Hippocampal formation (tissue), 2 donors: ENCODE results near the gene CBX2.
"Not testable (repeated sequence)": the region's sequence is repeated elsewhere in the genome, so short reads cannot be mapped to it uniquely, and the experiment has no call there.

ENCODE experiments used
- DNase-seq, 2 donors: peaks; one replicate each; lab custom pipeline; 2025; lab: John Stamatoyannopoulos, UW

The CBX2 gene

GRCh38 chr17:79769570-79770506 is 8.1 kb upstream of the CBX2 start:
- no peak for DNase-seq

- DNase-seq = no peak
Measured at GRCh38 chr17:79771276-79771675, 6.7 kb upstream of the CBX2 start.

GRCh38 chr17:79772726-79773125 is 5.2 kb upstream of the CBX2 start:
- not testable (repeated sequence) for DNase-seq

- DNase-seq = no peak
Measured at GRCh38 chr17:79774561-79774975, 3.4 kb upstream of the CBX2 start.

GRCh38 chr17:79775632-79776031 is 2.3 kb upstream of the CBX2 start:
- DNase-seq = no peak

GRCh38 chr17:79776376-79777119 is 1.4 kb upstream of the CBX2 start:
- DNase-seq = no peak

- peak in 1 of 2 donors; percentile 65 for DNase-seq
Measured at GRCh38 chr17:79777120-79777893, 641 bp upstream of the CBX2 start.

- no peak for DNase-seq
Measured at GRCh38 chr17:79778504-79779083, 646 bp downstream of the CBX2 start.

GRCh38 chr17:79779084-79779529 is 1.2 kb downstream of the CBX2 start:
- no peak for DNase-seq

- DNase-seq = no peak
Measured at GRCh38 chr17:79779661-79780365, 1.9 kb downstream of the CBX2 start.

- no peak for DNase-seq
Measured at GRCh38 chr17:79781012-79781650, 3.2 kb downstream of the CBX2 start.

- no peak for DNase-seq
Measured at GRCh38 chr17:79781736-79782575, 4.0 kb downstream of the CBX2 start.

GRCh38 chr17:79783891-79784290 is 5.9 kb downstream of the CBX2 start:
- no peak for DNase-seq

GRCh38 chr17:79784353-79785016 is 6.5 kb downstream of the CBX2 start:
- DNase-seq = no peak

- no peak for DNase-seq
Measured at GRCh38 chr17:79785017-79785899, 7.3 kb downstream of the CBX2 start.

- DNase-seq = no peak
Measured at GRCh38 chr17:79785900-79786810, 8.2 kb downstream of the CBX2 start.
